OCI-LY7 (cell line): ENCODE results near the gene ANKRD63.

Source experiments
- CTCF ChIP-seq: fragments of 200-600 bp; sonication (generic); conservative IDR thresholded peaks from 2 replicates; pipeline ENCODE4 v1.5.1; 2014; ENCODE audit warnings: mild to moderate bottlenecking, antibody characterized with exemption, low read length, moderate library complexity, mixed read lengths
- EZH2phosphoT487 ChIP-seq: fragments of 200-600 bp; sonication (generic); IDR thresholded peaks from 2 replicates; pipeline ENCODE4 v1.6.1; 2018; ENCODE audit warnings: low read depth, borderline replicate concordance, mild to moderate bottlenecking, mixed run types, antibody characterized with exemption, low read length, moderate library complexity, mixed read lengths

GRCh38 chr15:40271685-40272484, 11.0 kb downstream of the ANKRD63 start:
- TF ChIP-seq CTCF (no peak), EZH2phosphoT487 (no peak)
